ENCODE data around the gene ABHD18.

DNA sequence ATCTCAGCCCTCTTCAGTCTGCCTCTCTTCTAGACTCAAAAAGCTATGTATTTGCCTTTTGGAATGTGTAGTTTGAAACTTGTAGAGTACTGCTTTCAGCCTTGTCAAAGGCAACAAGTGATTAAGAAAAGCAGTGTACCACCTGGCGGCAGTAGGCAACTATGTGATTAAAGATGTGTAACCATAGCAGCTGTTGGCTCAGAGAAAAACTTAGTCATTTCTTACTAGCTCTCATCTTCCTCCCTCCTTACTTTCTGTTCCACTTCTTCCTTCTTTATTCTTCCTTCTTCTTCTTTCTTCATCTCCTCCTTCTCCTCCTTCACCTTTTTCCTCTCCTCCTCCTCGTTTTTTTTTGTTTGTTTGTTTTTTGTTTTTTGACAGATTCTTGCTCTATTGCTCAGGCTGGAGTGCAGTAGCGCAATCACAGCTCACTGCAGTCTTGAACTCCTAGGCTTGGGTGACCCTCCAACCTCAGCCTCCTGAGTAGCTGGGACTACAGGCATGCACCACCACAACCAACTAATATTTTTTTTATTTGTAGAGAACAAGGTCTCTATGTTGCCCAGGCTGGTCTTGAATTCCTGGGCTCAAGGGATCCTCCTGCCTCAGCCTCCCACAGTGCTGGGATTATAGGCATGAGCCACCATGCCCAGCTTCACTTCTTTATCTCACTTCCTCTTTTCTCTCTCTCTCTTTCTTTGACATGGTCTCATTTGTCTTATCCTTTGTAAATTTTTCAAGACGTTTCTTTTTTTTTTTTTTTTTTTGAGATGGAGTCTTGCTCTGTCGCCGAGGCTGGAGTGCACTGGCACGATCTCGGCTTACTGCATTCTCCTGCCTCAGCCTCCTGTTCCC lies 32.6 kb downstream of the ABHD18 start:
- TF ChIP-seq, protein P1, sequence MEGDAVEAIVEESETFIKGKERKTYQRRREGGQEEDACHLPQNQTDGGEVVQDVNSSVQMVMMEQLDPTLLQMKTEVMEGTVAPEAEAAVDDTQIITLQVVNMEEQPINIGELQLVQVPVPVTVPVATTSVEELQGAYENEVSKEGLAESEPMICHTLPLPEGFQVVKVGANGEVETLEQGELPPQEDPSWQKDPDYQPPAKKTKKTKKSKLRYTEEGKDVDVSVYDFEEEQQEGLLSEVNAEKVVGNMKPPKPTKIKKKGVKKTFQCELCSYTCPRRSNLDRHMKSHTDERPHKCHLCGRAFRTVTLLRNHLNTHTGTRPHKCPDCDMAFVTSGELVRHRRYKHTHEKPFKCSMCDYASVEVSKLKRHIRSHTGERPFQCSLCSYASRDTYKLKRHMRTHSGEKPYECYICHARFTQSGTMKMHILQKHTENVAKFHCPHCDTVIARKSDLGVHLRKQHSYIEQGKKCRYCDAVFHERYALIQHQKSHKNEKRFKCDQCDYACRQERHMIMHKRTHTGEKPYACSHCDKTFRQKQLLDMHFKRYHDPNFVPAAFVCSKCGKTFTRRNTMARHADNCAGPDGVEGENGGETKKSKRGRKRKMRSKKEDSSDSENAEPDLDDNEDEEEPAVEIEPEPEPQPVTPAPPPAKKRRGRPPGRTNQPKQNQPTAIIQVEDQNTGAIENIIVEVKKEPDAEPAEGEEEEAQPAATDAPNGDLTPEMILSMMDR (IDR thresholded peaks at IDR 0.05) = no peak
- TF ChIP-seq POLR2A (IDR thresholded peaks at IDR 0.05) = no peak

Data from Peyer's patch (tissue), 4 donors.